Endodermal cell (in vitro differentiated cells): ENCODE results near the gene NOX5. TPM values are rescaled to one million over a fixed set of nuclear protein-coding genes. Genes with fewer than 3 reads are reported as not detected.

ENCODE experiments used
- DNase-seq: peaks from one replicate; pipeline ENCODE4 v3.0.0-alpha.2; 2017
- H3K27ac ChIP-seq: 2 replicates; pipeline ENCODE4 v1.5.1; 2013; ENCODE audit warnings: mild to moderate bottlenecking, low read depth, low read length, moderate library complexity
- H3K27me3 ChIP-seq: 2 replicates; pipeline ENCODE4 v1.6.1; 2013; ENCODE audit warnings: mild to moderate bottlenecking, low read length, moderate library complexity; ENCODE audit not compliant: insufficient read depth, control insufficient read depth, poor library complexity, severe bottlenecking
- H3K36me3 ChIP-seq: 2 replicates; pipeline ENCODE4 v1.7.0; 2013; ENCODE audit warnings: mild to moderate bottlenecking, low read length, moderate library complexity; ENCODE audit not compliant: control insufficient read depth, insufficient read depth
- H3K4me1 ChIP-seq: one replicate; pipeline ENCODE4 v1.7.0; 2013; ENCODE audit warnings: low read length; ENCODE audit not compliant: control insufficient read depth, insufficient read depth
- H3K4me3 ChIP-seq: 2 replicates; pipeline ENCODE4 v1.5.1; 2013; ENCODE audit warnings: mild to moderate bottlenecking, low read length, moderate library complexity
- H3K9ac ChIP-seq: 2 replicates; pipeline ENCODE4 v1.6.1; 2013; ENCODE audit warnings: mild to moderate bottlenecking, low read length, moderate library complexity; ENCODE audit not compliant: poor library complexity, severe bottlenecking; ENCODE audit errors: extremely low read depth
- H3K9me3 ChIP-seq: 2 replicates; pipeline ENCODE4 v1.6.1; 2013; ENCODE audit warnings: mild to moderate bottlenecking, low read length, moderate library complexity; ENCODE audit not compliant: control insufficient read depth
- H3K27ac Mint-ChIP-seq: 2 replicates; pipeline ENCODE4 v1.8.0; 2020; ENCODE audit warnings: mixed read lengths
- H3K27me3 Mint-ChIP-seq: 2 replicates; pipeline ENCODE4 v1.8.0; 2021; ENCODE audit warnings: mild to moderate bottlenecking, mixed read lengths; ENCODE audit not compliant: insufficient read depth
- H3K36me3 Mint-ChIP-seq: 2 replicates; pipeline ENCODE4 v1.8.0; 2020; ENCODE audit warnings: low read depth, mixed read lengths
- H3K4me1 Mint-ChIP-seq: 2 replicates; pipeline ENCODE4 v1.8.0; 2020; ENCODE audit warnings: mixed read lengths
- H3K4me3 Mint-ChIP-seq: 2 replicates; pipeline ENCODE4 v1.8.0; 2020; ENCODE audit warnings: mild to moderate bottlenecking, moderate library complexity, mixed read lengths
- H3K9me3 Mint-ChIP-seq: 2 replicates; pipeline ENCODE4 v1.8.0; 2020; ENCODE audit warnings: mild to moderate bottlenecking, mixed read lengths
- WGBS, 2 experiments: methylation state at CpG; one replicate each; pipeline versions ENCODE4 v1.1.5 to v1.1.7; 2013; ENCODE audit warnings: missing lambda C conversion rate in 2 of 2, mixed read lengths in 1 of 2; ENCODE audit not compliant: insufficient coverage in 1 of 2, insufficient read length in 1 of 2; 5-methylcytosine and 5-hydroxymethylcytosine counted together
- total RNA-seq, 2 donors: library from RNA; stranded (reverse); fragmentation: NEBNext Ultra II Directional in 1 of 2; extraction: Animal tissue kit (Norgen Biotek cat#: 25700) in 1 of 2; gene quantifications; 2 replicates in 1 of 2; 3 replicates in 1 of 2; pipeline ENCODE4 v1.2.1, GENCODE V29; 2021
- TF ChIP-seq, protein P1 (sequence below): fragments of 200-600 bp; sonication (generic); conservative IDR thresholded peaks from 2 replicates; pipeline ENCODE4 v1.5.0; 2021; ENCODE audit warnings: antibody characterized with exemption, mild to moderate bottlenecking

Gene NOX5
- total RNA-seq, 2 donors from 2014 or later: not detected

DNA sequence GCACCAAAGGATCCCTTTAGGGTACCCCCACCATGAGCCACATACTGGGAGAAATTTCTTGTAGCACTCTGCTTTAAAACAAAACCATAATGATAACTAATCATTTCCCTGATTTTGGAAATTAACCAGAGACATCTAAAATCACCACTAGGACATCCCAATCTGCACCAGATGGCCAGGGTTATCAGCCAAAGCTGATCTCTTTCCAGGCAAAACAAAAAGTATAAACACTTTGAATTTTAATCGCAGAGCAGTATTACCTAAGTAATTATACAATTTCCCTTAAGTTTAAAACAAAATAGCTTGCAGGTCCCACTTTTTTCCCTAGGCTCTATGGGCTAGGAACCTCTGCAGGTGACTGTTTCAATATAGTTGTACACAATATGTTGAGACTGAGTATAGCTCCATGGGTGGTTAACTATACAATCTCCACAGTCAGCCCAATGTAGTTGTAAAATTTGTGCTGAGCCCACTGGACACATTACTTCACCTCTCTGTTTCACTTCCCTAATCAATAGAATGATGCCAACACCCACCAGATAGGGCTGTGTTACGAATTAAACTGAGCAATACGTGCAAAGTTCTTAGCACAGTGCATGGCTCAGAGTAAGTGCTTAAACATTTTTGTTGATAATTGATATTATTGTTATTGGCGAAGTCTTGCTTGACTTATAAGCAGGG, 629 bp upstream of the NOX5 start:
- Mint-ChIP-seq H3K4me3 (no peak overlapping the region), H3K27ac (no peak overlapping the region), H3K36me3 (no peaks in the 10 kb centered on the region), H3K27me3 (peaks cover 2% of the 10 kb centered on the region), H3K9me3 (no peaks in the 10 kb centered on the region), H3K4me1 (peaks cover 12% of the 10 kb centered on the region)
- H3K9ac ChIP-seq: no peak overlapping the region
- H3K9me3 ChIP-seq: no peaks in the 10 kb centered on the region
- H3K27me3 ChIP-seq: no peaks in the 10 kb centered on the region
- TF ChIP-seq, protein P1, sequence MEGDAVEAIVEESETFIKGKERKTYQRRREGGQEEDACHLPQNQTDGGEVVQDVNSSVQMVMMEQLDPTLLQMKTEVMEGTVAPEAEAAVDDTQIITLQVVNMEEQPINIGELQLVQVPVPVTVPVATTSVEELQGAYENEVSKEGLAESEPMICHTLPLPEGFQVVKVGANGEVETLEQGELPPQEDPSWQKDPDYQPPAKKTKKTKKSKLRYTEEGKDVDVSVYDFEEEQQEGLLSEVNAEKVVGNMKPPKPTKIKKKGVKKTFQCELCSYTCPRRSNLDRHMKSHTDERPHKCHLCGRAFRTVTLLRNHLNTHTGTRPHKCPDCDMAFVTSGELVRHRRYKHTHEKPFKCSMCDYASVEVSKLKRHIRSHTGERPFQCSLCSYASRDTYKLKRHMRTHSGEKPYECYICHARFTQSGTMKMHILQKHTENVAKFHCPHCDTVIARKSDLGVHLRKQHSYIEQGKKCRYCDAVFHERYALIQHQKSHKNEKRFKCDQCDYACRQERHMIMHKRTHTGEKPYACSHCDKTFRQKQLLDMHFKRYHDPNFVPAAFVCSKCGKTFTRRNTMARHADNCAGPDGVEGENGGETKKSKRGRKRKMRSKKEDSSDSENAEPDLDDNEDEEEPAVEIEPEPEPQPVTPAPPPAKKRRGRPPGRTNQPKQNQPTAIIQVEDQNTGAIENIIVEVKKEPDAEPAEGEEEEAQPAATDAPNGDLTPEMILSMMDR: no peak
- 90 to 100% methylated on average over 2 to 4 of the region's 4 CpGs for WGBS, 2 experiments
- H3K4me1 ChIP-seq: no peaks in the 10 kb centered on the region
- H3K27ac ChIP-seq: no peak overlapping the region
- no peak for DNase-seq
- no peak overlapping the region for H3K4me3 ChIP-seq
- no peaks in the 10 kb centered on the region for H3K36me3 ChIP-seq

DNA sequence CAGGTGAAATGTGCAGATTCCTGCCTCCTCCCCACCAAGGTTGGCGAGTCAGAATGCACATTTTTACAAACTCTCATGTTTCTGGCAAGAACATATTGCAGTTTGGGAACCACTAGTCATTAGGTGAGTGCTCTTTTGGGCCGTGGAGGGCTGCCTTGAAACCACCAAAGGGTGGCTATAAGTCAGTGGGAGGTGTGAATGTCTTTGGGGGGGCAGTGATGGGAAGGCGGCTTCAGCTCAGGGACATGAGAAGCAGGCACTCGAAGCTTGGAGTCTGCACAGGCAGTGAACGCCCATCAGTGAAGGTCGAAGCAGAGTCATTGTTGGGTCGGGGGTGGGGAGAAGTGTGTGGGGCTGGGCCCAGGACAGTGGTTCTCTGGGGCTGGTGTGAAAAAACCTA, 1.1 kb downstream of the NOX5 start:
- peaks cover 2% of the 10 kb centered on the region for H3K27me3 Mint-ChIP-seq
- 93 to 94% methylated on average over 5 to 7 of the region's 7 CpGs for WGBS, 2 experiments
- TF ChIP-seq, protein P1: no peak
- Histone ChIP-seq H3K36me3 (no peaks in the 10 kb centered on the region), H3K27me3 (no peaks in the 10 kb centered on the region), H3K4me1 (peaks cover 3% of the 10 kb centered on the region), H3K9ac (no peak overlapping the region), H3K9me3 (no peaks in the 10 kb centered on the region), H3K27ac (no peak overlapping the region), H3K4me3 (no peak overlapping the region)
- DNase-seq: no peak
- H3K4me3 Mint-ChIP-seq: no peak overlapping the region
- H3K9me3 Mint-ChIP-seq: no peaks in the 10 kb centered on the region
- H3K4me1 Mint-ChIP-seq: peaks cover 18% of the 10 kb centered on the region
- H3K27ac Mint-ChIP-seq: no peak overlapping the region
- no peaks in the 10 kb centered on the region for H3K36me3 Mint-ChIP-seq

DNA sequence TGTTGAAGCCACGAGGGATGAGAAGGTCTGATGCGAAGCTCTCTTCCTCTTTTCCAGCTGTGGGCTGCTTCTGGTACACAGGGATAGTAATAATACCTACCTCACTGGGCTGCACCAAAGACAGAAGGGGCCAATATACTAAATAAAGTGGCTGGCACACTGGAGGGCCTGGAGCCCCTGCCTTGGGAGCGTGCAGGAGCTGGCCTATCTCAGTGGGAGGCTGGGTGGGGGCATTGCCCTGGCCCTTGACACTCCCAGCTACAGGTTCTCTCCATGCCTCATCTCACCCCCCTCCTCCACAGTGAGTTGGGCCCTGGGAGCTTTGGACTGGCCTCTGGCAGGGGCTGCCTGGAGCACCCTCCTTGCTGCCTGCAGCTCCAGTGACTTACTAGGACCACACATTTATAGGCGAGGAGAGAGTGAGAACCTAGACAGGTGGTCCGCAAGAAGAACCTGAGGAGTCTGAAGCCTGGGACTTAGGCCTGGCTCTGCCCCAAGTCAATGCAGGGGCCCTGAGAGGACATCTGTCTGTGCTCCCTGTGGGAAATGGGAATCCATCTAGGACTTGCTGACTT, 1.6 kb downstream of the NOX5 start:
- Histone ChIP-seq H3K4me1 (peaks cover 3% of the 10 kb centered on the region), H3K4me3 (no peak overlapping the region), H3K9me3 (no peaks in the 10 kb centered on the region), H3K9ac (no peak overlapping the region), H3K36me3 (no peaks in the 10 kb centered on the region), H3K27ac (no peak overlapping the region), H3K27me3 (no peaks in the 10 kb centered on the region)
- peaks cover 18% of the 10 kb centered on the region for H3K4me1 Mint-ChIP-seq
- no peak for DNase-seq
- no peak overlapping the region for H3K4me3 Mint-ChIP-seq
- H3K9me3 Mint-ChIP-seq: no peaks in the 10 kb centered on the region
- TF ChIP-seq, protein P1: no peak
- H3K27me3 Mint-ChIP-seq: peaks cover 2% of the 10 kb centered on the region
- H3K36me3 Mint-ChIP-seq: no peaks in the 10 kb centered on the region
- H3K27ac Mint-ChIP-seq: no peak overlapping the region
- 92 to 96% methylated on average over 4 to 5 of the region's 5 CpGs for WGBS, 2 experiments
